ENCODE results near the gene CIAO3.

The CIAO3 gene

DNA sequence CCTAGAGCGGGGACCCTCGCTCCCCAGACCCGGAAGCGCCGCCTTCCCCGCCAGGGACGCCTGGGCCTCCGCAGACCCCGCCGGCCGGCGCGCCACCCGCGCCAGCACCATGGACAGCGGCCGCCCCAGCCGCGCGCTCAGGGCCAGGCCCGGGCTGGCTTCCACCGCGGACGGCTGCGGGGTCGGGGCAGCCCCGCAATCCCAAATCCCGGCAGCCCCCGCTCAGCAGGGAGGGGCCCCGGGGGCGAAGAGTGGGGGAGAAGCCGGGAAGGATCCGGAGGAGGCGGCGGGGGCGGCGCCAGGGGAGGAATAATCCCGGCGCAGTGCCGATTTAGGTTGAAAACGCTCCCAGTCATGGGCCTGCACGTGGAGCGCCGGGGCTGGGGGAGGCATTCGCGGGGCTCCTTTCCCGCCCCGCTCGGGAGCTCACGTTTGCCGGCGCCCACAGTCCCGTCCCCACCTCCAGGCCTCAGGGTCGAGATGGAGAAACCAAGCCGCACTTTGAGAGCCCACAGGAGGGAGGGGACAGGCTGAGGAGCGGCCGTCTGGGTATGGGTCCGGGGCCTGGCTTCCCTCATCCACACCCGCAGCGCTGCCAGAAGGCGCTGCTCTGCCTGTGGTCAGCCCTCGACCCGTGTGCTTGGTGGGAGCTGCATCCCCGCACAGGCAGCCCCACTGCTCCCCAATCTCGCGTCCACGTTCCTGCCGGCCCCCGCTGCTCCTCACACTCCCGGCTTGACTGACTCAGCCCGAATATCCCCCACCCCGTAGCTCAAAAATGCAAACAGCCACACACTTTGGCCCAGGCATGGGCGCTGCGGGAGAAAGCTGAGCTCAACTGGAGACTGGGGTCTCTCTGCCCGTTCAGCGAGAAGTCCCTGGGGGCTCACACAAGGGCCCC lies 39.9 kb downstream of the CIAO3 start:
- no peak for TF ChIP-seq CTCF (IDR thresholded peaks at IDR 0.05)
- no peak for TF ChIP-seq ZFX (IDR thresholded peaks at IDR 0.05; ENCODE audit: borderline replicate concordance)
- H3K27ac ChIP-seq, result no peak overlapping the region

DNA sequence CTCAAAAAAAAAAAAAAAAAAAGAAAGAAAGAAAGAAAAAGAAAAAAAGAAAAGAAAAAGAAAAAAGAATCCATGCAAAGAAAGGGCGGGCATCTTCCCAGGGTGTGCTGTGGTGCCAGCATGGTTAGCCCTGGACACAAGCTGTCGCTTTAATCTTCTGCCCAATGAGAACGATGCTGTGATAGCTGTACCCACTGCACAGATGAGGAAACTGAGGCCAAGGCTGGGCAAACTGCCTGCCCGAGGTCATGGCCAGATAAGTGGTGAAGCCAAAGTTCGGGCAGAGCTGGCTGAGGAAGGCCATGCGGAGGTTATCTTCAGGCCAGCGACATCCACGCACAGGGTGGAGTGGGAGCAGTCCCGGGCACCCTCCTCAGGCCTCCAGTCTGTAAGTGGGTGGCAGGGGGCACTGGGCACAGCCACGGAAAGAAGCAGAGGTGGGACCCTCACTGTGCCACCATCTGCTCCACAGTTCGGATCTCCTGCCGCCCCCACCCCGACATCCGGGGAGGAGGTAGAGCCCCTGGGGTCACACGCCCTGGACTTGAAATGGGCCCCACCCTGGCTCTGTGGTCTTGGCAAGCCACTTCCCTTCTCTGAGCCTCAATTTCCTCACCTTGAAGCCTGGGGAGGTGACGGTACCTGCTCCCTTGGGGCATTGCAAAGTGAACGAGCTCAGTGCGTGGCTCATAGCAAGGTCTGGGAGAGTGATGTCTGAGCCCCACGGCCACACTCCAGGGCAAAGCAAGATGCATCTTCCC lies 41.7 kb downstream of the CIAO3 start:
- H3K27ac ChIP-seq, result 0 out of 2 replicates have a peak overlapping the region, but pooled peaks have one; percentile 27
- TF ChIP-seq CTCF (IDR thresholded peaks at IDR 0.05), result no peak
- no peak for TF ChIP-seq ZFX (IDR thresholded peaks at IDR 0.05; ENCODE audit: borderline replicate concordance)

- TF ChIP-seq ZFX (IDR thresholded peaks at IDR 0.05; ENCODE audit: borderline replicate concordance) (no peak), CTCF (IDR thresholded peaks at IDR 0.05) (no peak)
- H3K27ac ChIP-seq, result peak overlapping the region; percentile 98
These were observed 45.3 kb downstream of the CIAO3 start for GRCh38 chr16:695355-696089.

- TF ChIP-seq ZFX (IDR thresholded peaks at IDR 0.05; ENCODE audit: borderline replicate concordance) (no peak), CTCF (IDR thresholded peaks at IDR 0.05) (no peak)
These were observed 45.9 kb downstream of the CIAO3 start for GRCh38 chr16:694863-695354.

DNA sequence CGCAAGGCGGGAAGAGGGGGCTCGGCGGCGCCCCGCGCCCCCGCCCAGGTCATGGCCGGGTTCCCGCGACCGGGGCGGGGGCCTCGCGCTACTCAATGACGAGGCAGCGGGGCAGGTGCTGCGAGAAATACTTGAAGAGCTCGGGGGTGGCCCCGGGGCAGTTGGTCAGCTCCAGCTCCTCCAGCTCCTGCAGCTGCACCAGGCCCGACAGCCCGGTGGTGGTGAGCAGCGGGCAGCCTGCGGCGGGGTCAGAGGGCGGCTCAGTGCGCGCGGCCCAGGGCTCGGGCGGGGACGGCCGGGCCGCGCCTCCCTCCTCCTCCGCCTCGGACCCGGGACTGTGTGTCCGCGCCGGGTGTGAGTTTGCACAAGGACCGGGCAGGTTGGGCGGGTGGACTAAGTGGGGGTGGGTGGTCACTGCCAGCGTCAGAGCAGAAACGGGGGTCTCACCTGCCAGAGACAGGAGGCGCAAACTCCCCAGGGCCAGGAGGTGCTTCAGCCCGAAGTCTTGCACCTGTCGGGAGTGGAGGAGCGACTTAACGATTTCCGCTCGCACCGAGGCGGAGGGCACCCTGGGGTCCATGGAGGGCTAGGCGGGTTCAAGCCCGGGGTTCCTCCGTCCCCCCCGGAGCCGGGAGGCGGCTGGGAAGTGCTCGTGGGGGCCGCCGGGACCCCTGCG lies 46.5 kb downstream of the CIAO3 start:
- TF ChIP-seq CTCF (IDR thresholded peaks at IDR 0.05) (no peak), ZFX (IDR thresholded peaks at IDR 0.05; ENCODE audit: borderline replicate concordance) (no peak)
- peak overlapping the region; percentile 98 for H3K27ac ChIP-seq

More at GRCh38 chr16:694863-695354, 45.9 kb downstream of the CIAO3 start:
- peak overlapping the region; percentile 98 for H3K27ac ChIP-seq

DNA sequence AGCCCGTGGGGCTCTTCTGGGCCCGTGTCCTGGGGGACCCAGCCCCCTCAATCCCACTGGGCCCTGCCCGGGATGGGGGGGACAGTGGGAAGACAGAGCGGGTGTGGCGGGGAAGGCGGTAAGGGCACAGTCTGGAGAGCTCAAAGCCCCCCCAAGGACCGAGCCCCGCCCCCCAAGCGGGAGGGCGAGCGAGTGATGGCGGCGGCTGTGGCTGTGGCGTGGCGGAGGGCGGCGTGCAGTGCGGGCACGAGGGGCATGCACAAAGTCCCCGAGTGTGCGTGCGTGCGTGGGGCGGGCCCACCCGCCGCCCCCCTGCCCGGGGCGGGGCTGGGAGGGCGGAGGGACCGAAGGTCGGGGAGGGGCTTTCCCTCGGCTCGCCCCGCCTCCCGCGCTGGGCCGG lies 47.0 kb downstream of the CIAO3 start:
- TF ChIP-seq CTCF (IDR thresholded peaks at IDR 0.05) (no peak), ZFX (IDR thresholded peaks at IDR 0.05; ENCODE audit: borderline replicate concordance) (no peak)
- peak overlapping the region; percentile 98 for H3K27ac ChIP-seq

All from 22Rv1 (cell line).